ENCODE results near the gene CBLIF. TPM values are rescaled to one million over a fixed set of nuclear protein-coding genes. Genes with fewer than 3 reads are reported as not detected.

The CBLIF gene
- total RNA-seq, 1 donor from 2014 or later = 54.6 TPM

- TF ChIP-seq CTCF (conservative IDR thresholded peaks at IDR 0.05) = no peak
- Mint-ChIP-seq H3K4me3 (no peak within 1 kb of the TSS), H3K9me3 (no peaks in the 10 kb centered on the region), H3K4me1 (ENCODE audit: unreplicated experiment) (no peaks in the 10 kb centered on the region), H3K36me3 (no peaks in the 10 kb centered on the region), H3K27me3 (no peaks in the 10 kb centered on the region), H3K27ac (no peak within 1 kb of the TSS)
- DNase-seq (ENCODE audit: extremely low spot score, unreplicated experiment) = no peak
Measured at GRCh38 chr11:59878575-59878974, 33.3 kb upstream of the CBLIF start, which contains the start of gene OOSP3. Gene OOSP3, plus strand, starts transcription at chr11:59878782. Its CDS starts 27 bp downstream, at chr11:59878809.

- Mint-ChIP-seq H3K36me3 (no peaks in the 10 kb centered on the region), H3K4me3 (no peak overlapping the region), H3K9me3 (no peaks in the 10 kb centered on the region), H3K4me1 (ENCODE audit: unreplicated experiment) (no peaks in the 10 kb centered on the region), H3K27ac (no peak overlapping the region), H3K27me3 (no peaks in the 10 kb centered on the region)
- TF ChIP-seq CTCF (conservative IDR thresholded peaks at IDR 0.05) = no peak
- no peak for DNase-seq (ENCODE audit: extremely low spot score, unreplicated experiment)
Measured at GRCh38 chr11:59877784-59878183, 32.5 kb upstream of the CBLIF start.

- Mint-ChIP-seq H3K9me3 (no peaks in the 10 kb centered on the region), H3K27me3 (no peaks in the 10 kb centered on the region), H3K4me3 (no peak overlapping the region), H3K36me3 (no peaks in the 10 kb centered on the region), H3K27ac (no peak overlapping the region), H3K4me1 (ENCODE audit: unreplicated experiment) (no peaks in the 10 kb centered on the region)
- TF ChIP-seq CTCF (conservative IDR thresholded peaks at IDR 0.05) = no peak
- DNase-seq (ENCODE audit: extremely low spot score, unreplicated experiment) = no peak
Measured at GRCh38 chr11:59877325-59877724, 32.0 kb upstream of the CBLIF start.

- H3K27me3 Mint-ChIP-seq = no peaks in the 10 kb centered on the region
- TF ChIP-seq CTCF (conservative IDR thresholded peaks at IDR 0.05) = no peak
- no peak overlapping the region for H3K27ac Mint-ChIP-seq
- H3K9me3 Mint-ChIP-seq = no peaks in the 10 kb centered on the region
- H3K4me3 Mint-ChIP-seq = no peak overlapping the region
- H3K36me3 Mint-ChIP-seq = no peaks in the 10 kb centered on the region
- no peaks in the 10 kb centered on the region for H3K4me1 Mint-ChIP-seq (ENCODE audit: unreplicated experiment)
- DNase-seq (ENCODE audit: extremely low spot score, unreplicated experiment) = no peak
Measured at GRCh38 chr11:59875856-59876519, 30.7 kb upstream of the CBLIF start.

GRCh38 chr11:59872076-59872475 is 26.8 kb upstream of the CBLIF start:
- no peak for TF ChIP-seq CTCF (conservative IDR thresholded peaks at IDR 0.05)
- Mint-ChIP-seq H3K27me3 (no peaks in the 10 kb centered on the region), H3K36me3 (no peaks in the 10 kb centered on the region), H3K27ac (no peak overlapping the region), H3K4me1 (ENCODE audit: unreplicated experiment) (no peaks in the 10 kb centered on the region), H3K9me3 (no peaks in the 10 kb centered on the region), H3K4me3 (no peak overlapping the region)
- DNase-seq (ENCODE audit: extremely low spot score, unreplicated experiment) = no peak

All from type B pancreatic cell (in vitro differentiated cells).